ENCODE data around the gene WDFY4. TPM values are rescaled to one million over a fixed set of nuclear protein-coding genes. Genes with fewer than 3 reads are reported as not detected.

Gene WDFY4
- total RNA-seq, 1 donor from 2014 or later: 0.25 TPM

GRCh38 chr10:48671914-48672595, 12.6 kb upstream of the WDFY4 start:
- H3K27ac ChIP-seq (ENCODE audit: low read depth, low read length): no peak overlapping the region
- H3K27me3 ChIP-seq (ENCODE audit: insufficient read depth, low read length): peaks cover 3% of the 10 kb centered on the region
- Mint-ChIP-seq H3K27ac (ENCODE audit: unreplicated experiment) (no peak overlapping the region), H3K36me3 (ENCODE audit: low read depth, unreplicated experiment) (no peaks in the 10 kb centered on the region), H3K27me3 (ENCODE audit: low read depth, unreplicated experiment) (no peaks in the 10 kb centered on the region), H3K9me3 (ENCODE audit: unreplicated experiment) (no peaks in the 10 kb centered on the region), H3K4me1 (ENCODE audit: low read depth, unreplicated experiment) (no peaks in the 10 kb centered on the region), H3K4me3 (ENCODE audit: unreplicated experiment) (no peak overlapping the region)
- no peaks in the 10 kb centered on the region for H3K4me1 ChIP-seq (ENCODE audit: insufficient read depth, low read length)
- no peak for TF ChIP-seq CTCF (IDR thresholded peaks at IDR 0.05; ENCODE audit: insufficient read depth, low read depth, low read length)
- no peak for TF ChIP-seq EZH2 (IDR thresholded peaks at IDR 0.05; ENCODE audit: insufficient read depth, low read length)
- H3K9ac ChIP-seq (ENCODE audit: low read length): no peak overlapping the region
- FAIRE-seq (no peak), DNase-seq (ENCODE audit: low read depth) (no peak)
- H3K4me3 ChIP-seq (ENCODE audit: insufficient read depth, low read depth, low read length): no peak overlapping the region
- H3K79me2 ChIP-seq (ENCODE audit: insufficient read depth, low read length): no peaks in the 10 kb centered on the region
- H4K20me1 ChIP-seq (ENCODE audit: insufficient read depth, low read length): no peaks in the 10 kb centered on the region
- H2AFZ ChIP-seq (ENCODE audit: low read depth, low read length): no peak overlapping the region
- H3K36me3 ChIP-seq (ENCODE audit: insufficient read depth, low read length): no peaks in the 10 kb centered on the region
- no peak overlapping the region for H3K4me2 ChIP-seq (ENCODE audit: low read length)
- no peaks in the 10 kb centered on the region for H3K9me3 ChIP-seq (ENCODE audit: insufficient read depth, low read depth, low read length)

GRCh38 chr10:48672596-48673265, 11.9 kb upstream of the WDFY4 start:
- Histone ChIP-seq H3K4me1 (ENCODE audit: insufficient read depth, low read length) (no peaks in the 10 kb centered on the region), H3K4me2 (ENCODE audit: low read length) (no peak overlapping the region), H3K27me3 (ENCODE audit: insufficient read depth, low read length) (peaks cover 3% of the 10 kb centered on the region), H3K27ac (ENCODE audit: low read depth, low read length) (no peak overlapping the region), H2AFZ (ENCODE audit: low read depth, low read length) (no peak overlapping the region), H3K9ac (ENCODE audit: low read length) (no peak overlapping the region), H4K20me1 (ENCODE audit: insufficient read depth, low read length) (no peaks in the 10 kb centered on the region), H3K4me3 (ENCODE audit: insufficient read depth, low read depth, low read length) (no peak overlapping the region), H3K9me3 (ENCODE audit: insufficient read depth, low read depth, low read length) (peaks cover under 1% of the 10 kb centered on the region), H3K79me2 (ENCODE audit: insufficient read depth, low read length) (no peaks in the 10 kb centered on the region), H3K36me3 (ENCODE audit: insufficient read depth, low read length) (no peaks in the 10 kb centered on the region)
- DNase-seq (ENCODE audit: low read depth) (no peak), FAIRE-seq (no peak)
- H3K9me3 Mint-ChIP-seq (ENCODE audit: unreplicated experiment): peaks cover under 1% of the 10 kb centered on the region
- no peaks in the 10 kb centered on the region for H3K27me3 Mint-ChIP-seq (ENCODE audit: low read depth, unreplicated experiment)
- H3K36me3 Mint-ChIP-seq (ENCODE audit: low read depth, unreplicated experiment): no peaks in the 10 kb centered on the region
- TF ChIP-seq EZH2 (IDR thresholded peaks at IDR 0.05; ENCODE audit: insufficient read depth, low read length): no peak
- TF ChIP-seq CTCF (IDR thresholded peaks at IDR 0.05; ENCODE audit: insufficient read depth, low read depth, low read length): no peak
- H3K27ac Mint-ChIP-seq (ENCODE audit: unreplicated experiment): no peak overlapping the region
- H3K4me3 Mint-ChIP-seq (ENCODE audit: unreplicated experiment): no peak overlapping the region
- H3K4me1 Mint-ChIP-seq (ENCODE audit: low read depth, unreplicated experiment): no peaks in the 10 kb centered on the region

GRCh38 chr10:48677625-48678024, 7.0 kb upstream of the WDFY4 start:
- Histone ChIP-seq H3K27me3 (ENCODE audit: insufficient read depth, low read length) (no peaks in the 10 kb centered on the region), H3K79me2 (ENCODE audit: insufficient read depth, low read length) (no peaks in the 10 kb centered on the region), H3K4me3 (ENCODE audit: insufficient read depth, low read depth, low read length) (no peak overlapping the region), H3K4me1 (ENCODE audit: insufficient read depth, low read length) (no peaks in the 10 kb centered on the region), H3K27ac (ENCODE audit: low read depth, low read length) (no peak overlapping the region), H2AFZ (ENCODE audit: low read depth, low read length) (no peak overlapping the region), H3K4me2 (ENCODE audit: low read length) (no peak overlapping the region), H3K9me3 (ENCODE audit: insufficient read depth, low read depth, low read length) (peaks cover 4% of the 10 kb centered on the region), H4K20me1 (ENCODE audit: insufficient read depth, low read length) (no peaks in the 10 kb centered on the region), H3K9ac (ENCODE audit: low read length) (no peak overlapping the region), H3K36me3 (ENCODE audit: insufficient read depth, low read length) (no peaks in the 10 kb centered on the region)
- Mint-ChIP-seq H3K9me3 (ENCODE audit: unreplicated experiment) (peaks cover 4% of the 10 kb centered on the region), H3K27me3 (ENCODE audit: low read depth, unreplicated experiment) (no peaks in the 10 kb centered on the region), H3K4me3 (ENCODE audit: unreplicated experiment) (no peak overlapping the region), H3K4me1 (ENCODE audit: low read depth, unreplicated experiment) (no peaks in the 10 kb centered on the region), H3K36me3 (ENCODE audit: low read depth, unreplicated experiment) (no peaks in the 10 kb centered on the region), H3K27ac (ENCODE audit: unreplicated experiment) (no peak overlapping the region)
- TF ChIP-seq CTCF (IDR thresholded peaks at IDR 0.05; ENCODE audit: insufficient read depth, low read depth, low read length) (no peak), EZH2 (IDR thresholded peaks at IDR 0.05; ENCODE audit: insufficient read depth, low read length) (no peak)
- DNase-seq (ENCODE audit: low read depth) (no peak), FAIRE-seq (no peak)

All from astrocyte (in vitro differentiated cells and primary cell).